Measurements from ENCODE around the gene TTC22. TPM values are rescaled to one million over a fixed set of nuclear protein-coding genes. Genes with fewer than 3 reads are reported as not detected.

The TTC22 gene
- total and polyA plus RNA-seq, 2 of the 4 experiments (the other 2 are of a cell fraction): not detected

GRCh38 chr1:54811739-54812655, 10.9 kb upstream of the TTC22 start (continued):
- no peak for TF ChIP-seq USF2 (IDR thresholded peaks at IDR 0.05; ENCODE audit: low read depth, low read length)
- TF ChIP-seq FOS (IDR thresholded peaks at IDR 0.05; ENCODE audit: low read depth, low read length): no peak

GRCh38 chr1:54811066-54811465, 9.9 kb upstream of the TTC22 start:
- CTCF ChIA-PET: no interaction called here
- in situ Hi-C loops (cut with MboI; ENCODE audit: low sequenced_read_pairs): loop anchor here (10.0 kb wide), 1 partner anchor 136 kb away; no protein-coding TSS in a partner anchor
- DNase-seq: no peak

More at GRCh38 chr1:54811066-54811465, 9.9 kb upstream of the TTC22 start:
- H3K56ac ChIP-seq (ENCODE audit: extremely low read depth, insufficient read depth, low read length): no peak overlapping the region
- no peak overlapping the region for H3K4ac ChIP-seq (ENCODE audit: low read depth, low read length)
- peaks cover 39% of the 10 kb centered on the region for H3K27me3 ChIP-seq (ENCODE audit: control insufficient read depth, insufficient read depth, low read length)
- no peak overlapping the region for H2AK9ac ChIP-seq (replicated peaks; ENCODE audit: low read depth, low read length, poor library complexity)
- H4K20me1 ChIP-seq (ENCODE audit: insufficient read depth, low read length): no peaks in the 10 kb centered on the region
- no peak overlapping the region for H2BK5ac ChIP-seq (ENCODE audit: low read depth, low read length, poor library complexity, severe bottlenecking)
- intact Hi-C loops (cut with micrococcal nuclease): loop anchor here (2.0 to 10.0 kb wide), 5 partner anchors 138 to 956 kb away; partner anchors contain the start of gene BSND
- no TSS peak for BruUV-seq (replicated peaks)
- H3K23ac ChIP-seq (ENCODE audit: low read depth, low read length): no peak overlapping the region
- H4K91ac ChIP-seq (ENCODE audit: insufficient read depth, low read depth, low read length): no peak overlapping the region
- no peaks in the 10 kb centered on the region for H3K36me3 ChIP-seq (ENCODE audit: control insufficient read depth, insufficient read depth, low read length)
- no peak overlapping the region for H3K4me3 ChIP-seq (ENCODE audit: insufficient read depth, low read depth, low read length)
- H3K18ac ChIP-seq (ENCODE audit: low read depth, low read length): no peak overlapping the region
- no peak overlapping the region for H4K5ac ChIP-seq (ENCODE audit: low read depth, low read length)
- H3K9me3 ChIP-seq (ENCODE audit: control insufficient read depth, insufficient read depth, low read length): no peaks in the 10 kb centered on the region
- H3K14ac ChIP-seq (replicated peaks; ENCODE audit: low read depth, low read length): no peak overlapping the region
- H3K4me1 ChIP-seq (ENCODE audit: control insufficient read depth, insufficient read depth, low read length): no peaks in the 10 kb centered on the region
- no peak overlapping the region for H3K27ac ChIP-seq (ENCODE audit: insufficient read depth, low read length)
- POLR2A ChIA-PET (ENCODE audit: unreplicated experiment): no interaction called here
- no peaks in the 10 kb centered on the region for H3K79me1 ChIP-seq (ENCODE audit: low read depth in 1 of 2, low read length in 2 of 2)
- TF ChIP-seq RAD21 (IDR thresholded peaks at IDR 0.05; ENCODE audit: low read length): no peak
- no peak overlapping the region for H3K9ac ChIP-seq (ENCODE audit: low read depth, low read length)
- dilution Hi-C loops (cut with HindIII; ENCODE audit: low sequenced_read_pairs, unreplicated experiment): no loop called here
- H2AK5ac ChIP-seq (ENCODE audit: low read depth, low read length): no peak overlapping the region
- no peak overlapping the region for H2BK120ac ChIP-seq (ENCODE audit: low read depth, low read length)
- no peak overlapping the region for H2BK15ac ChIP-seq (ENCODE audit: low read depth, low read length)
- H3K4me2 ChIP-seq (ENCODE audit: low read depth, low read length): no peak overlapping the region
- 0 out of 2 replicates have a peak, but pooled peaks cover 4% of the 10 kb centered on the region for H3K9me1 ChIP-seq (ENCODE audit: insufficient read depth, low read length)
- no peak overlapping the region for H2AFZ ChIP-seq (replicated peaks; ENCODE audit: low read length, poor library complexity)
- 80% methylated on average over 1 of the region's 5 CpGs; no CpG with 5 or more reads in 1 of the 2 experiments for WGBS, 2 experiments (ENCODE audit: extremely low coverage in 2 of 2, insufficient read length in 1 of 2)
- ATAC-seq (ENCODE audit: low read depth): no peak
- no peak overlapping the region for H2BK20ac ChIP-seq (ENCODE audit: low read depth, low read length)
- H4K8ac ChIP-seq (ENCODE audit: low read depth in 2 of 2, low read length in 2 of 2): no peak overlapping the region

All from IMR-90 (cell line).